ENCODE data around the gene CD6.

DNA sequence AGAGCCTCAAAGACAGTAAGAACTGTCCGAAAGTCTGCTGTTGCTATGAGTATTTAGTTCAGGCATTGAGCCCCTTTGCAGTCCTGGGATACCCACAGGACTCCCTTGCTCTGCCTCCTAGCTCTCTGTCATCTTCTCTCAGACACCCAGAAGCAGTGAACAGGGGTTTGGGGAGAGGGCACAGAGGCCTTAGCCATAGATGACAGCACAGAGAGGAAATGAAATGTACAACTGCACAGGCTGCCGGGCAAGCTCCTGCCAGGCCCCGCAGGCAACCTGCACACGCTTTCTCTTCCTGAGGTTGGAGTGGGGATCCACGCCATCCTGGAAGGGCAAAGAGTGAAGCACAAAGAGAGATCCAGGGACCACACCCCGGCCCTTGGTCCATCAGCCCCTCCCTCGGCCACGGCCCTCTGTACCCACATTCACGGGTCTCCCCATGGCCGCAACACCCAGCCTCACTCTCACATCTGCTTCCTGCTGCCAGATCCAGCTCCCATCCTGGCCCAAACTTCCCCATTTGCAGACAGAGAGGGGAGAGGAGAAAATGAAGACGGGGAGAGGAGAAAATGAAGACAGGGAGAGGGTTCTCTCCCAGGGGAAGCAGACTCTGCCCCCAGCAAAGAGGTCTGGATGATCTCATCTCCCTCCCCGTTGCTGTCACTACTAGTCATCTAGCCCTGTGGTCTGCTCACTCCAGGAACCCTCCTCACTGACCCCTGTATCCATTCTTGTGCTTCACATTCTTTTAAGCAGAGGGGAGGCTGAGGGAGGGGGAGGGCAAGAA is 40.7 kb downstream of the CD6 start:
- TF ChIP-seq MAX (IDR thresholded peaks at IDR 0.05; ENCODE audit: insufficient read depth, insufficient read length) (no peak), MYC (IDR thresholded peaks at IDR 0.05; ENCODE audit: low read depth, low read length) (no peak), GATA2 (IDR thresholded peaks at IDR 0.05; ENCODE audit: insufficient read depth, insufficient read length, low read depth, low read length) (no peak), EZH2 (IDR thresholded peaks at IDR 0.05; ENCODE audit: borderline replicate concordance, low read depth, low read length, severe bottlenecking) (no peak)
